ENCODE measurements around the gene TRIM52. TPM values are rescaled to one million over a fixed set of nuclear protein-coding genes. Genes with fewer than 3 reads are reported as not detected.

The TRIM52 gene
- total RNA-seq, 1 experiment from 2014 or later = 2.2 TPM

DNA sequence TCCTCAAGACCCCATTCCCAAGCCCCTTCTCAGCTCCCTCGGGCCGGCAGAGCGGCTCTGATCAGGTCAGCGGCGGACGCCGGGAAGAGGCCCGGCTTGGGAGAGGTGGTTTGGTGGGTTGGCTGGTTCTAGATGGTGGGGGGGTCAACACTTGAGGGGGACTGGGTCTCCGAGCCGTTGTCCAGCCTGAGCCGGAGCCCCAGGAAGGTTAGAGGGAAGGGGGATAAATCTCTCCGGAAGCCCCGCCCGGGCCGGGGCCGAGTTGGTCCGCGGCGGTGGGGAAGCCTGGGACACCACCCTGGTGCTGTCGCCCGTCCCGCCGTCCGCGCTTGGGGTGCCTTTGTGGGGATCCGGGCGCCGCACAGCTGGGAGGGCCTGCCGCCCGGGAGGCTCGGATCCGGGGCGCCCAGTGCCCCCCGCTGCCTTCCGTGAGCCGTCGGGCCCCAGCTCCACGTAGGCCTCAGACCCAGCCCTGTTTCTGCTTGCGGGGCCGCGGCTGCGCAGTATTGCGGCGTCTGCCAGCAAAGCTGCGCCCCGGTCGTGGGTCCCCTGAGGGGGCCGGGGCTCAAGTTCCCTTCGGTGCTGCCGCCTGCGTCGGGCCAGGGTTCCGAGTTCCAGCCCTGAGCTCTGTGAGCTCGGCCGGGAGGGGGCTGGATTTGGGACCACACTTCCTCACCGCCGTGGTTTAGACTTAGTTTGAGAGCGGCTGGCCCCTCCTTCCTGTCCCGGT is 542 bp upstream of the TRIM52 start:
- peak; percentile 63 for DNase-seq (ENCODE audit: low read depth, low spot score)
- in situ Hi-C loops (cut with HindIII; ENCODE audit: low pct_unique_long_range_greater_than_20kb, low sequenced_read_pairs) = no loop called here

DNA sequence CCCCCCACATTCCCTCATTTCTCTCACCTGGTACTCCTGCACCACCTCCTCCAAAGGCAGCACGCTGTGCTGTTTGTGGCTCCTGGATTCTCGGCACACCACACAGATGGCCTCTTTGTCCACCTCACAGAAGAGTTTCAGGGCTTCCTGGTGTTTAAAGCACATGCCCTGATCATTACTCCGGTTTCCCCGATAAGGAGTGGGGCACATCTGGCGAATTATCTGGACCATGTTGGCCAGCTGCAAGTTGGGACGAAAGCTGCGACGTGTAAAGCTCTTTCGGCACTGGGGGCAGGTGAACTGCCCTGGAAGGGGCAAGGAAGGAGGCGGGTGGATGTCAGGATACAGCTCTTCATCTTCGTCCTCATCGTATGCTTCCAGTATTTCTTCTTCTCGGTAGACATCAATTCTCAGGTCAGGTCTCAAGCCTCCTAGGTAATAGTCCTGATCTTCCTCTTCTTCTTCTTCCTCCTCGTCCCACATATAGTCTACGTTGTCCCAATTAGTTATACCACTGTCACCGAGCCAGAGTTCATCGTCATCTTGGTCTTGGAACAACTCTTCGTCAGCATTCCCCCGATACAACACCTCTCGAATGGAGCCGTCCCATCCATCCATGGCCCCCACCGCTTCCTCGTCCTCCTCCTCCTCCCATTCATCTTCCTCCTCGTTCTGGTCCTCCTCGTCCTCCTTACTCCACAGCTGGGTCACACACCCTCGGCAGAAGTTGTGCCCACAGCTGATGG is 796 bp downstream of the TRIM52 start:
- DNase-seq (ENCODE audit: low read depth, low spot score) = no peak
- in situ Hi-C loops (cut with HindIII; ENCODE audit: low pct_unique_long_range_greater_than_20kb, low sequenced_read_pairs) = no loop called here

GRCh38 chr5:181259283-181259682 is 1.7 kb downstream of the TRIM52 start:
- in situ Hi-C loops (cut with HindIII; ENCODE audit: low pct_unique_long_range_greater_than_20kb, low sequenced_read_pairs) = no loop called here
- no peak for DNase-seq (ENCODE audit: low read depth, low spot score)

- in situ Hi-C loops (cut with HindIII; ENCODE audit: low pct_unique_long_range_greater_than_20kb, low sequenced_read_pairs) = no loop called here
- DNase-seq (ENCODE audit: low read depth, low spot score) = no peak
These were observed 2.4 kb downstream of the TRIM52 start for GRCh38 chr5:181258576-181258975.

GRCh38 chr5:181255836-181256578 is 4.9 kb downstream of the TRIM52 start:
- DNase-seq (ENCODE audit: low read depth, low spot score) = no peak
- in situ Hi-C loops (cut with HindIII; ENCODE audit: low pct_unique_long_range_greater_than_20kb, low sequenced_read_pairs) = no loop called here

DNA sequence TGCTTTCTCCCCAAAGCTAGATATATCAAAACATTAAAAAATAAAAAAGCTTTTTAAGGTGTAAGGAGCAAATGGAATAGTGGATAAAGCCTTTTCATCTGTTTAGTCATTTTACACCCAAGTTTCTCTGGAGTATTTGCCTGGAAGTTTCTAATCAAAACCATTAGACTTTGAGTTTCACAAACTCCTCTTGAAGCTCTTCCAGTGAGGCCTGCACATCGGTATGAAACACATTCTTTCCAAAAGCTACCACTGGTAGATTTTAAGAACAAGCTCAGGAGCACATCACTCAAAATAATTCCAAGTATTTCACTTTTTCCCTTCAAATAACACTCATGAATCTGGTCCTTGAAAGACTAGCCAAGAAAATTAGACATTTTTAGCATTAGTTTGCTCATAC is 5.7 kb downstream of the TRIM52 start:
- in situ Hi-C loops (cut with HindIII; ENCODE audit: low pct_unique_long_range_greater_than_20kb, low sequenced_read_pairs) = no loop called here
- no peak for DNase-seq (ENCODE audit: low read depth, low spot score)

- DNase-seq (ENCODE audit: low read depth, low spot score) = peak; percentile 46
- in situ Hi-C loops (cut with HindIII; ENCODE audit: low pct_unique_long_range_greater_than_20kb, low sequenced_read_pairs) = no loop called here
These were observed 12.7 kb downstream of the TRIM52 start for GRCh38 chr5:181248277-181248676.

GRCh38 chr5:181246276-181247049 is 14.5 kb downstream of the TRIM52 start:
- peak; percentile 81 for DNase-seq (ENCODE audit: low read depth, low spot score)
- in situ Hi-C loops (cut with HindIII; ENCODE audit: low pct_unique_long_range_greater_than_20kb, low sequenced_read_pairs) = no loop called here

GRCh38 chr5:181245427-181246275 is 15.3 kb downstream of the TRIM52 start:
- in situ Hi-C loops (cut with HindIII; ENCODE audit: low pct_unique_long_range_greater_than_20kb, low sequenced_read_pairs) = no loop called here
- no peak for DNase-seq (ENCODE audit: low read depth, low spot score)

GRCh38 chr5:181243564-181244343 is 17.2 kb downstream of the TRIM52 start, which contains the start of gene RACK1:
Gene RACK1 (minus strand): TSS chr5:181243906. CDS start chr5:181243800, 106 bp downstream.
- DNase-seq (ENCODE audit: low read depth, low spot score) = peak; percentile 87
- in situ Hi-C loops (cut with HindIII; ENCODE audit: low pct_unique_long_range_greater_than_20kb, low sequenced_read_pairs) = no loop called here

DNA sequence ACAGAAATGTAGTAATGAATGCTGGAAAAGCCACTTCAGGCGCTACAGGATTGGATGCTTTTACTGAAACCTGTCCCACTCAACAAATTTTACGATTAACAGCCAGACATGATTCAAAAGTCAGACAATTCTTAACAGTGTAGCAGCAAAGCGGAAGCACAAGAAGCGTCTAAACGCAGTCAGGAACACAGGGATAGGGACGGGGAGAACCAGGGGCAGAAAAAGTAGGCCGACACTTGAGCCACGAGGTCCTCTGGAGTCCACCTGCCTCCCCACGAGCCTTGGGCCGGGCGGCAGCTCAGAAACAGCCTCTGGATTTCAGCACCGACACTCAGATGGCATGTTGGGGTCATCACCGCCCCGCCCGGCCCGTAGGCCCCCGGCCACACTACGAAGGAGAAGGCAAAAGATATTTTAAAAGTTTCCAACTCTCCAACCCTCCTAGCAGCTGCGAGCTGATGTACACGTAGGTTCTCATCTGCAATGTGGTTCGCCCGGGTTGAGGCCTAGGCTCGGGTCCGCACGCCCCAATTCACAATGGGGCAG is 17.9 kb downstream of the TRIM52 start:
- DNase-seq (ENCODE audit: low read depth, low spot score) = no peak
- in situ Hi-C loops (cut with HindIII; ENCODE audit: low pct_unique_long_range_greater_than_20kb, low sequenced_read_pairs) = no loop called here

DNA sequence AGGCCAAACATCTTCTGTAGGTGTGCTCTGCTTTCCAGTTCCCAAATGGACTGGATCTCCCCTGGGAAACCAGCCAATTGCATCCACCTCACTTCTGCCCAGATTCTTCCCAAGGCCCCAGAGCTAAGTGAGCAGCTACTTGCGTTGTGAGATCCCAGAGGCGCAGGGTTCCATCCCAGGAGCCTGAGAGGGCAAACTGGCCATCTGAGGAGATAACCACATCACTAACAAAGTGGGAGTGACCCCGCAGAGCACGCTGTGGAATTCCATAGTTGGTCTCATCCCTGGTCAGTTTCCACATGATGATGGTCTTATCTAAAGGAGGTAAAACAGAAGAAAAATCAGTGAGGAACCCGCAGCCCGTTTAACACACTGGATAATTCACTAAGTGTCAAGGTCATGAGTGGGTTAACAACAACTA is 18.9 kb downstream of the TRIM52 start:
- DNase-seq (ENCODE audit: low read depth, low spot score) = no peak
- in situ Hi-C loops (cut with HindIII; ENCODE audit: low pct_unique_long_range_greater_than_20kb, low sequenced_read_pairs) = no loop called here

DNA sequence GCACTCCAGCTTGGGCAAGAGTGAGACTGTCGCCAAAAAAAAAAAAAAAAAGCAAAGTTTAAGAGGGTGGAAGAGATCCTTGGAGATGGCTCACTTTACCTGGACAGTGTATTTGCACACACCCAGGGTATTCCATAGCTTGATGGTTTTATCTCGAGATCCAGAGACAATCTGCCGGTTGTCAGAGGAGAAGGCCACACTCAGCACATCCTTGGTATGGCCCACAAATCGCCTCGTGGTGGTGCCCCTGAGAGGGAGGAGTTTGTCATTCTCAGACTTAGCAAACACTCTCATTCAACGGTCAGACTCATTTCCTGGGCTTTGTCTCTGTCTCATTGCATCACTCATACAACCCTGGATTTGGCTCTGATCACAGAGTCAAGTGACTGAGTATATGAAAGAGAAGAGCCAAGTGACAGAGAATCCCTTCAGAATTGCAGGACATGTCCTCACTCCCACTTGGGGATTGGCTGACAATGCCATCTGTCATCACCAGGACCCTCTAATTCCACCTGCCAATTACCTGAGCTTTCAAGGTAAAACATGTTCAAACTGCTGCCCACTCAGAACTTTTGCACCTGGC is 19.5 kb downstream of the TRIM52 start:
- in situ Hi-C loops (cut with HindIII; ENCODE audit: low pct_unique_long_range_greater_than_20kb, low sequenced_read_pairs) = no loop called here
- peak; percentile 85 for DNase-seq (ENCODE audit: low read depth, low spot score)

GRCh38 chr5:181239062-181239663 is 21.8 kb downstream of the TRIM52 start:
- no peak for DNase-seq (ENCODE audit: low read depth, low spot score)
- in situ Hi-C loops (cut with HindIII; ENCODE audit: low pct_unique_long_range_greater_than_20kb, low sequenced_read_pairs) = no loop called here

DNA sequence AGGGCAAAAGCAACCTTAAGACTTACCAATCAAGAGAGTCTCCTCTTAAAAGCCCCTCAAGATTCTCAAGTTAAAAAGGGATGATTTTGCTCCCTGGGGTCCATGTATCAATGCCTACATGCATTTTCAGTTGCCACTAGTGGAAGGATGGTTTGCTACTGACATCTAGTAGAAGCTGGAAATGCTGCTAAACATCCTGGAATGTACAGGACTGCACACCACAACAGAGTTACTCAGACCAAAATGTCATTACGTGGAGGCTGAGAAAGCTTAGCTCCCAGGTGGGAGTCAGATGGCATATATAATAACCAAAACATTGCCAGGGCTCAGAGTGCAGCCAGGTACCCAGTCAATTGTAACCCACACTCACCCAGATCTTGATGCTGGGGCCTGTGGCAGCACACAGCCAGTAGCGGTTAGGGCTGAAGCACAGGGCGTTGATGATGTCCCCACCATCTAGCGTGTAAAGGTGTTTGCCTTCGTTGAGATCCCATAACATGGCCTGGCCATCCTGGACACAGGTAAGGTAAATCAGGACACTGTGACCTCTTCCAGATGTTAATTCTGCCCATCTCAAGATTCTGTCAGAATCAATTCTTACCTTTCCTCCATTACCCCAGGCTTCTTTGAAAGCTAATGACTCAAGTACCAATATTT is 23.1 kb downstream of the TRIM52 start:
- no peak for DNase-seq (ENCODE audit: low read depth, low spot score)
- in situ Hi-C loops (cut with HindIII; ENCODE audit: low pct_unique_long_range_greater_than_20kb, low sequenced_read_pairs) = no loop called here
